GM21529 (cell line): ENCODE results near the gene ERI2.
"Not testable (repeated sequence)": the region's sequence is repeated elsewhere in the genome, so short reads cannot be mapped to it uniquely, and the experiment has no call there.

ENCODE experiments used
- ATAC-seq: cut with Tn5 transposase; IDR thresholded peaks from one replicate; pipeline ENCODE4 v1.9.1; 2021; ENCODE audit not compliant: unreplicated experiment

Gene ERI2

DNA sequence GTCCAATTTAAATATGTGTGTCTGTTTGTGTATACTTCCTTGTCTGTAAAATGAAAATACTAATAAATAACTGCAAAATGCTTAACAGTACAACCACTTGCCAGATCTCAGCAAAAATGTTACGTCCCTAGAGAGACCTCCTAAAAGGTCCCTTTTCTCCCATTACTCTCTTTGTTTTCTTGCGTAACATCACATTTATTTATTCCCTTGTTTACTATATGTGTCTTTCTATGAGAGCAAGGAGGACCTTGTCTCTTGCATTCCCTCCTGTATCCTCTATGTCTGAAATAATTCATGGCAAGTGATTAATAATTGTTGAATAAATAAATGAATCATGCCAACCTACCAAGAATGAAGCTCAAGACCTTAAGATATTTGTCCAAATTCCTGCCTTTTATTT, 40.5 kb downstream of the ERI2 start:
- ATAC-seq = no peak

DNA sequence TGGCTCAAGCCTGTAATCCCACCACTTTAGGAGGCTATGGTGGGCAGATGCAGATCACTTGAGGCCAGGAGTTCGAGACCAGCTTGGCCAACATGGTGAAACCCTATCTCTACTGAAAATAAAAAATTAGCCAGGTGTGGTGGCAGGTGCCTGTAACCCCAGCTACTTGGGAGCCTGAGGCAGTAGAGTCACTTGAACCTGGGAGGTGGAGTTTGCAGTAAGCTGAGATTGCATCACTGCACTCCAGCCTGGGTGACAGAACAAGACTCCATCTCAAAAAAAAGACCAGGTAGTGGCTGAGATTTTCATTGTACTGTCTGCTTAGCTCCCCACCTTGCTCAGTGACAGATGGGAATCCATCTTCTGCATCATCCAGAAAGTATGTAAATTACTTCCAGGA, 41.8 kb downstream of the ERI2 start:
- not testable (repeated sequence) for ATAC-seq

DNA sequence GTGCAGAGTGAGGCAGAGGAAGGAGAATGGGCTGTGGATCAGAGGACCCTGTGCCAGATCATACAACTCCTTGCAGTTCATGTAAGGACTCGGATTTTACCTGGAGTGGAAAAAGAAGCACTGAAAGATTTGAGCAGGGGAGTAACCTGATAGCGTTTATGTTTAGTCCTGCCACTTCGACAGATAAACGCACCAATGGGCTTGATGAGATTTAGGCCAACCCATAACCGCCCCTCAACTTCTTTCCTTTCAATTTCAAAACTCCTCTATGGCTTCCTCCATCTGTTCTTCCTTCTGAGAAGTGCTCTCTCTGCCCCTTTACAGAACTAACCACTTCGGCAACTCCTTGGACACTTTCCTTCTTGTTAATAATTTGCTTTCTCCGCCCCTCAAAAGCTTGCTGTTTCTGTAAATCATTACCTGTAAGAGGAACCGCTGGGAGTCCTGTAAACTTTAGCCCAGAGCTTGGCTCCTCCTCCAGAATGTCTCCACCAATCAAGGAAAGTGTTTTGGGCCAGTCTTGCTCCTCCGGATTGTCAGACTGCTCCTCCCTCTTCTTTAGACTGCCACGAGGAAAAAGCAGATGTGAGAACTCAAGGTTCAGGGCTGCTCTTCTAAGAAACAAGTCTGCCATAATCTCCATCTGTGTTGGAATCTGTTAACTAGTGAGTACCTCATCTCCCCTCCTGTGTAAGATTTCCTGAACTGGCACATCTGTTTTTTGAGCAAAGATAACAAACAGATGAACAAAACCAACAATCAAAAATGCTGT, 42.6 kb downstream of the ERI2 start, which contains the start of gene ACSM3:
TSS of gene ACSM3 (plus strand) at position 554 of the 772 bp plus-strand sequence. CDS start 6,021 bp downstream, outside the sequence.
- peak; percentile 97 for ATAC-seq

DNA sequence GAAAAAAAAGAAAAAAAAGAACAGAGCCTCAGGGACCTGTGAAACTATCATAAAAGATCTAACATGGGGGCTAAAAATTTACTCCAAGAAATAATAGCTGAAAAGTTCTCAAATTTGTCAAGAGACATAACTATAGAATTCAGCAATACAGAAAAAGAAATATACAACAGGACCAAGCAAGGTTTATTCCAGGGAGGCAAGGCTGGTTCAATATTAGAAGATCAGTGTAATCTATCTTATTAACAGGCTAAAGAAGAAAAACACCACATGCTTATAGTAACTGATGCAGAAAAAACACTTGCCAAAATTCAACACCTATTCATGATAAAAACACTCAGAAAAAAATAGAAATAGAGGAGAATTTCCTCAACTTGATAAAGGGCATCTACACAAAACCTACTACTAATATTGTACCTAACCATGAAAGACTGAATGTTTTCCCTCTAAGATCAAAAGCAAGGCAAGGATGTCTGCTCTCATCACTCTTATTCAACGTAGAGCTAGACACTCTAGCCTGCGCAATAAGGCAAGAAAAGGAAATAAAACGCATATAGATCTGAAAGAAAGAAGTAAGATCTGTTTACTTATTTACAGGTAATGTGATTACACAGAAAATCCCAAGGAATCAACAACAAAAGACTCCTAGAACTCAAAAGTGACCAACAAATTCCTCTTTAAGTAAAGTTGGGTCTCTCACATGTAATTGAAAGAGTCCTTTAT, 43.7 kb downstream of the ERI2 start:
- no peak for ATAC-seq

DNA sequence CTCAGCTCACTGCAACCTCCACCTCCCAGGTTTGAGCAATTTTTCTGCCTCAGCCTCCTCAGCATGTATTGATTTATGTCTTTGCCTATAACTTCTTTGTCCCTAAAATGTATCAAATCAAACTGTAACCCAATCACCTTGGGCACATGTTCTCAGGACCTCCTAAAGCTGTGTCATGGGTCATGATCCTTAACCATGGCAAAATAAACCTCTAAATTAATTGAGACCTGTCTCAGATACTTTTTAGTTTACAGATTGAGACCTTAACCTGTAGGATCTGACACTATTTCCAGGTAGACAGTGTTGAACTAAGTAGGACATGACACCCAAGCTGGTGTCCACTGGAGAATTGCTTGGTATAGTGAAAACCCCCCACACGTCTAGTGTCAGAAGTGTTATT, 45.1 kb downstream of the ERI2 start:
- ATAC-seq = no peak

DNA sequence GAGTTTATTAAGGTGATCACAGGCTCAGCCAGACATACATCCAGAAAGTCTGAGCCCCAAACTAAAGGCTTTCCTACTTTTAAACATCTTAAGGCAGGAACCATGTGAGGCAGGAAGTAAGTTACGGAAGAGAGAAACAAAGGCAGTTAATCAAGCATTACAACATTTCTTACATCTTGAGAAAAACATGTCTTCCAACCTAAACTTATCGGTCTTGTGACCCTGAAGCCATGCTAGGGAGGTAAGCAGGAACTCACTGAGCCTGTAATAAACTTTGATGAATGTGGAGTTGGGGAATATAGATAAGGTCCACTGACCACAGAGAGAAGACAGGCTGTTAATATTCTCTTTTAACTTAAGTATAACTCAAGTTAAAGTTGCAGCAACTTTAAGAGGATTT, 45.9 kb downstream of the ERI2 start:
- no peak for ATAC-seq

DNA sequence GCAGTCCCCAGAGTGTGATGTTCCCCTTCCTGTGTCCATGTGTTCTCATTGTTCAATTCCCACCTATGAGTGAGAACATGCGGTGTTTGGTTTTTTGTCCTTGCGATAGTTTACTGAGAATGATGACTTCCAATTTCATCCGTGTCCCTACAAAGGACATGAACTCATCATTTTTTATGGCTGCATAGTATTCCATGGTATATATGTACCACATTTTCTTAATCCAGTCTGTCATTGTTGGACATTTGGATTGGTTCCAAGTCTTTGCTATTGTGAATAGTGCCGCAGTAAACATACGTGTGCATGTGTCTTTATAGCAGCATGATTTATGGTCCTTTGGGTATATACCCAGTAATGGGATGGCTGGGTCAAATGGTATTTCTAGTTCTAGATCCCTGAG, 50.5 kb downstream of the ERI2 start:
- not testable (repeated sequence) for ATAC-seq

DNA sequence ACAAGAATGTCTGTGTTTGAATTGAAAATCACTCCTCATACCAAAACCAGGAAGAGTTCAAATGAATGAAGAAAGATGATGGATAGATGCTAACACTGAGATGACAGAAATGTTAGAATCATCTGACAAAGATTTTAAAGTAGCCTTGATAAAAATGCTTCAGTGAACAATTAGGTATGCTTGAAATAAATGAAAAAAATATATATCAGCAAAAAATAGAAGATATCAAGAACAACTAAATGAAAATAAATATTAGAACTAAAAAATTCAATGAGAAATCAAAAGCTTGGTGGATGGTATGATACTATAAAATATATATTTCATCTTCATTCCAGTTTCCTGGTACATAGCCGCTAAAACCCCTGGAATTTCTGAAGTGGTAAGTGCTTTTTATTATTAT, 51.0 kb downstream of the ERI2 start:
- ATAC-seq = no peak

DNA sequence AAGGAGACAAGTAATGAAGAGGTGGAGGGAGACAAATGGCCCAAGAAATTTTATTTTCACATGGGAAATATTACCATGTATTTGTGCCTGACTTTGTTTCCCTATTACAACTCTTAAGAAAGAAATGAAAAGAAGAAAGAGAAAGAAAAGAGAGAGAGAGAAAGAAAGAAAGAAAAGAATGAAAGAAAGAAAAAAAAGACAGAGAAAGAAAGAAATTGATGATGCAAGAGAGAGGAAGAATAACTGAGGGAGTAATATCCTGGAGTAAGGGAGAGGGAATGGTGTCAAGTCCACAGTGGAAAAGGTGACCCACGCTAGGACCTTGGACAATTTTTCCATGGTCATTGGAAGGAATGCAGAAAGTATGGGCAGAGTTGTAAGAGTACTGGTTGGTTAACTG, 52.5 kb downstream of the ERI2 start:
- no peak for ATAC-seq

DNA sequence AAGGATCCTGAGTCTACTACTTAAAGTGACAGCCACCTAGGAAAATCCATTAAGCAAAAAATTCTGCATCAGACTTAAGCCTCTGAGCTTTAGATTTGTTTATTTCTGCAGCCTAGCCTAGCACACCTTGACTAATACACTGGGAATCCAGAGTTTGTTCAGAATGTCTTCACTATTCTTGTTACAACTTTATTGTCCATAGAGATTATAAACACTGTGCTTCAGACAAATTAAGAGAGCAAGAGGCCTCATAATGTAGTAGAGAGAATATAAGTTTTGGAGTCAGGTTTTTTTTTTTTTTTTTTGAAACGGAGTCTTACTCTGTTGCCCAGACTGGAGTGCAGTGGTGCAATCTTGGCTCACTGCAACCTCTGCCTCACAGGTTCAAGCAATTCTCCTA, 55.7 kb downstream of the ERI2 start:
- no peak for ATAC-seq

DNA sequence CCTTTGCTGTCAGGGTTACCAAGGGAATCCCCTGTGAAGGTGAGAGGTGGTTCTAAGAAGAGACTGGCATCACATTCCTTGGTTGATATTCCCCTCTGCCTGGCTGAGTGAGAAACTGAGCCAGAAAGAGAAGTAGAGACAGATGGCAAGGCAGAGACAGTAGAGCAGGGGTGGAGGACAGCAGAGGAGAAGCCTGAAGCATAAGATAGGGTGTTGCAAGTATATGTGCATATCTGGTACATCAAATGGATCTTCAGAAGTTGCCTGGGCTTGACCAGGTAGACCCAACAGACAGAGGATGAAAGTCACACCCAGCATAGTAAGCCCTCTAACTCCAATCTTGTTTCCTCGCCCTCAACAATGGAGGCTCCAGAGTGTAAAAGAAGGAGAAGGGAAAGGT, 56.8 kb downstream of the ERI2 start:
- no peak for ATAC-seq

DNA sequence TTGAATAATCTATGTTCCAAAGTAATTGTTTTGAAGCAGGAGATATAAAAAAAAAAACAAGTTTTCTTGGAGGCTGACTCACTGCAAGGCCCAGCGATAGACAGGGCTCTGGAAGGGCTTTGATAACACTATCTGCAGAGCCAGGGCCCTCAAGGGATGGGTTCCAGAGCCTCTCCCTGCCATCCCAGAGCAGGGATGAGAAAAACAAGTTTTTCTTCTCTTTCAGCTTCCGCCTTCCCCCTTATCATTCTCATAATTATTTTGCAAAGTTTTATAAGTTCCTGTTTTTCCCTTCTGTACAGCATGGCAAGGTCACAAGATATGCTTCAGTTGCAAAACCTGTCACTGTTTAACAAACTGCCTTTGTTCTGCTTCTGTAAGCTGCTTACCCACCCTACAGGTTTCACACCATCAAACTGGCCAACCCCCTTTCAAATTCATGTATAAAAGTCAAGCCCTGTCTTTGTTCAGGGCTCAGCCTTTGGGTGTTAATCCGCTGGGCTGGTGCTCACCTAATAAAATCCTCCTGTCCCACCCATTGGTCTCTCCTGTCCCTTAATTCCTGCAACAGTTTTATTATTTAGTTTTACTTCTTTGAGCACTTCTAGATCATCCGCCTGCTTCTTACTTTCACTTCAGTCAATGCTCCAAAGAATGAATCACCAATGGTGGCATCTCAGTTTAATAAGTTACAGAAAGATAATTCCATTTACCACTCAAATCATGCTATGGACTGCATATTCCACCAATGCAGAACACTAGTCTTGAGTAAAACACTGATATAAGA, 59.0 kb downstream of the ERI2 start:
- no peak for ATAC-seq

DNA sequence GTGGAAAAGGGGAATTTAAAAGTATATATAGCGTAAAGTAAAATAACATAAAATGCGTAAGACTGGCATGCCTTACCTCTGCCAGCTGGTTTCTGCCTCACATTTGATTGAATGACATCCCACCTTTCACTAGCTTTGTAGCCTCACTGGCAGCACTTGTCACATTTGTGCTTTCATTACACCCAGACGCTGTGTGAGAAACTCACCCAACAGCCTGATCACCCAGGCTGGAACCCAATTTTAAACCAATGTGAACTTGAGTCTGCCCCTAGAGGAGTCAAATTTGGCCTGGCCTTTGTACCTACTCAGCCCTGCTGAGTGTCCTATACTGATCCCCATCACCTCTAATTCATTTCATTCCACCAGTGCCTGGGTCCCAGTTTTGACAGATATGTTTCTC, 59.8 kb downstream of the ERI2 start:
- no peak for ATAC-seq
